Measurements from ENCODE around the gene CCRL2. TPM values are rescaled to one million over a fixed set of nuclear protein-coding genes. Genes with fewer than 3 reads are reported as not detected.

The CCRL2 gene
- total and polyA plus RNA-seq, 9 of the 15 experiments (the other 6 are each of a cell fraction or from before 2014, with no cell fraction given) = 3.4 to 5.7 (median 4.0) TPM

- FAIRE-seq = peak; percentile 83
- WGBS (ENCODE audit: insufficient coverage, low coverage, missing lambda C conversion rate) = 5% methylated on average over 14 of the region's 14 CpGs
- intact Hi-C loops (cut with micrococcal nuclease) = no loop called here
Measured at GRCh38 chr3:46449755-46450552, 42.9 kb downstream of the CCRL2 start.

More at GRCh38 chr3:46449755-46450552, 42.9 kb downstream of the CCRL2 start:
- TF ChIP-seq HOXB6 (CRISPR knock-in tag; IDR thresholded peaks at IDR 0.05; ENCODE audit: borderline replicate concordance) (no peak), CTCF (IDR thresholded peaks at IDR 0.05 in 2 of 3, conservative IDR thresholded peaks at IDR 0.05 in 1 of 3; ENCODE audit: insufficient read depth in 2 of 3, low read depth in 1 of 3, low read length in 3 of 3) (peak; percentile 68 to 91 (median 74)), ZNF124 (CRISPR knock-in tag; IDR thresholded peaks at IDR 0.05) (no peak), YY1 (IDR thresholded peaks at IDR 0.05; ENCODE audit: borderline replicate concordance in 1 of 3, control insufficient read depth in 1 of 3, extremely low read depth in 1 of 3, insufficient read depth in 3 of 3, insufficient read length in 1 of 3, insufficient replicate concordance in 2 of 3, low read depth in 1 of 3, low read length in 2 of 3) (peak in 1 of 3 experiments; percentile 8), SMC3 (conservative IDR thresholded peaks at IDR 0.05; ENCODE audit: insufficient read depth, low read depth, low read length) (peak; percentile 31; the same call in 1 of the 2 replicates), TEAD4 (IDR thresholded peaks at IDR 0.05; ENCODE audit: low read length) (0 out of 2 replicates have a peak, but pooled peaks have one; percentile 31), TEAD4 (CRISPR knock-in tag; IDR thresholded peaks at IDR 0.05; ENCODE audit: borderline replicate concordance) (no peak), RAD21 (CRISPR knock-in tag; conservative IDR thresholded peaks at IDR 0.05 in 1 of 2, IDR thresholded peaks at IDR 0.05 in 1 of 2) (peak in 1 of 2 experiments; percentile 38; a peak in 2 of 4 replicates)
- Histone ChIP-seq H3K4me3 (no peak overlapping the region), H3K9me3 (replicated peaks; ENCODE audit: control insufficient read depth, insufficient read depth, low read depth, low read length) (no peaks in the 10 kb centered on the region), H3K9me1 (ENCODE audit: control insufficient read depth, insufficient read depth, low read length) (no peaks in the 10 kb centered on the region), H3K27me3 (ENCODE audit: control insufficient read depth in 2 of 2, insufficient read depth in 2 of 2, low read length in 2 of 2) (peaks cover 42 to 66% of the 10 kb centered on the region in 2 experiments), H3K36me3 (ENCODE audit: control insufficient read depth, insufficient read depth, low read length) (no peaks in the 10 kb centered on the region), H3K4me1 (replicated peaks in 1 of 2; ENCODE audit: control insufficient read depth in 2 of 2, insufficient read depth in 2 of 2, low read length in 2 of 2) (peaks cover 0 to 3% of the 10 kb centered on the region in 2 experiments; a peak in 1 of 5 replicates), H3K4me2 (ENCODE audit: insufficient read depth, low read length) (no peak overlapping the region), H3K27ac (ENCODE audit: extremely low read depth, low read depth, low read length) (no peak overlapping the region), H4K20me1 (replicated peaks; ENCODE audit: control insufficient read depth, insufficient read depth, low read length) (no peaks in the 10 kb centered on the region), H3K79me2 (ENCODE audit: control insufficient read depth, insufficient read depth, low read length) (no peaks in the 10 kb centered on the region), H3K9ac (ENCODE audit: insufficient read depth in 1 of 2, low read depth in 2 of 2, low read length in 2 of 2) (no peak overlapping the region; a peak in 1 of 4 replicates), H2AFZ (ENCODE audit: low read depth, low read length) (no peak overlapping the region)
- POLR2A ChIA-PET = interaction anchor here (0.6 to 1.6 kb wide), 5 partner anchors 12 to 246 kb away, joined by 3 to 5 read pairs (median 3); no protein-coding TSS in a partner anchor
- in situ Hi-C loops (cut with MboI) = no loop called here
- peak; percentile 51 to 75 (median 69) for DNase-seq (ENCODE audit: extremely low read depth in 1 of 4, low spot score in 3 of 4)
- CTCF ChIA-PET (ENCODE audit: low intra/inter-chr PET ratio) = interaction anchor here (0.5 to 1.5 kb wide), 4 partner anchors 15 to 1092 kb away, joined by 3 to 4 read pairs (median 3); partner anchors contain the start of gene LTF
- BruUV-seq (replicated peaks) = no TSS peak
- ATAC-seq = peak; percentile 82
